ENCODE results near the gene LRRC7.

Gene LRRC7

DNA sequence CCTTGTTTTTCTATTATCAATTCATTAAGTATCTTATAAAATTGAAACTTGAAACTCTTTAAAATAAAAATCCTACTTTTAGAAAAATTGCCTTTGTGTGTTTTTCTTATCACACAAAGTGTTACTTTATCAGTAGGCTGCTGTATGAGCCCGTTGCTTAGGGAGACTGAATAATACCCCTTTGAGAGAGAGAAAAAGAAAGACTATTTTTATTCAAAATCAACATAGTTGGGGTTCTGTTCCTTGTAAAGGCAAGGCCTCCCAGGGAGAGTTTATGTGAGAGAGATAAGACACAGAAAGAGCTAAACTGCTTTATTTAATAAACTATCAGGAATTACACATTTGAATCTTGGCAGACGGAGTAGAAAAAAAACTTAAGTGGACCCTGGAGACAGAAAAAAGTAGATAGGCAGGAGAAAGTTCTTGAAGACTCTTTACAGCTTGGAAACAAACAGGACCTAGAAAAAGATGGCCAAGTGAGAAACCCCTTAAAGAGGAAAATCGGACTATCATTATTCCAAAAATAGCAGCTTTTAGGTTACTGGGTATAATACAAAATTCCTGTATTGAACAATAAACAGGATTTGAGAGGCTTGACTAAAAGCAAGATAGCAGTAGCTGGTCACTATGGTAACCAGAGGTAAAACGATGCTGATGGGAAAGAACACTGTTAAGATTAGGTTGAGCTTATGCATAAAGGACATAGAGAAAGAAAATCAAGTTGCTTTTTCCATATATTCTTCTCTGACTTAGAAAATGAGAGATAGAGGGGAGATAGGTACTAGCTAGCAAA, 170.9 kb downstream of the LRRC7 start:
- Histone ChIP-seq H3K4me1 (ENCODE audit: insufficient read depth, insufficient read length) (no peaks in the 10 kb centered on the region), H3K4me3 (ENCODE audit: insufficient read length, low read depth) (no peak overlapping the region), H3K36me3 (ENCODE audit: insufficient read depth, insufficient read length, low read length) (no peaks in the 10 kb centered on the region), H3K9ac (ENCODE audit: insufficient read length, low read depth) (no peak overlapping the region), H3K9me3 (ENCODE audit: insufficient read depth, low read length) (peaks cover 11% of the 10 kb centered on the region), H3K27me3 (ENCODE audit: insufficient read depth, insufficient read length) (no peaks in the 10 kb centered on the region)
- TF ChIP-seq SUZ12 (IDR thresholded peaks at IDR 0.05; ENCODE audit: extremely low read depth, insufficient read depth, insufficient read length) = no peak
- no peak for TF ChIP-seq ZNF274 (IDR thresholded peaks at IDR 0.05; ENCODE audit: low read depth, low read length)
- no peak for TF ChIP-seq YY1 (IDR thresholded peaks at IDR 0.05; ENCODE audit: insufficient read depth, insufficient read length)
- DNase-seq (ENCODE audit: low read depth, low spot score) = no peak

DNA sequence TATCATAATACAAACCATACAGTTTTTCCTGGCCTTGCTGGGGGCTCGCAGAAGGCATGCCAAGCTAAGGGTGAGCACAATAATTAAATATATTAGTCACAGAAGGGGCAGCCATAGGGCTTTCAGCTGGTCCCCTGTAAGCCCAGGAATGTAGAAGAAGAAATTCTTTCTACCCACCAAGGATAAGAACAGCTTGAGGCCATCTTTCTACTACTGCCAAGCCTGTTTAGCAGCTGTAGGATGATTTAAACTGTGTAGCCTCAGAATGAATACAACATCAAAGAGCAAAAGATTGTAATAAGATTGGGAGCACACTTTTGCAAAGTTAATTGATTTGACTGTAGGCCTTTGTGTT, 171.5 kb downstream of the LRRC7 start:
- no peak overlapping the region for H3K4me3 ChIP-seq (ENCODE audit: insufficient read length, low read depth)
- peaks cover 11% of the 10 kb centered on the region for H3K9me3 ChIP-seq (ENCODE audit: insufficient read depth, low read length)
- H3K27me3 ChIP-seq (ENCODE audit: insufficient read depth, insufficient read length) = no peaks in the 10 kb centered on the region
- no peak overlapping the region for H3K9ac ChIP-seq (ENCODE audit: insufficient read length, low read depth)
- no peaks in the 10 kb centered on the region for H3K4me1 ChIP-seq (ENCODE audit: insufficient read depth, insufficient read length)
- no peak for TF ChIP-seq ZNF274 (IDR thresholded peaks at IDR 0.05; ENCODE audit: low read depth, low read length)
- no peak for TF ChIP-seq YY1 (IDR thresholded peaks at IDR 0.05; ENCODE audit: insufficient read depth, insufficient read length)
- TF ChIP-seq SUZ12 (IDR thresholded peaks at IDR 0.05; ENCODE audit: extremely low read depth, insufficient read depth, insufficient read length) = no peak
- H3K36me3 ChIP-seq (ENCODE audit: insufficient read depth, insufficient read length, low read length) = no peaks in the 10 kb centered on the region
- no peak for DNase-seq (ENCODE audit: low read depth, low spot score)

DNA sequence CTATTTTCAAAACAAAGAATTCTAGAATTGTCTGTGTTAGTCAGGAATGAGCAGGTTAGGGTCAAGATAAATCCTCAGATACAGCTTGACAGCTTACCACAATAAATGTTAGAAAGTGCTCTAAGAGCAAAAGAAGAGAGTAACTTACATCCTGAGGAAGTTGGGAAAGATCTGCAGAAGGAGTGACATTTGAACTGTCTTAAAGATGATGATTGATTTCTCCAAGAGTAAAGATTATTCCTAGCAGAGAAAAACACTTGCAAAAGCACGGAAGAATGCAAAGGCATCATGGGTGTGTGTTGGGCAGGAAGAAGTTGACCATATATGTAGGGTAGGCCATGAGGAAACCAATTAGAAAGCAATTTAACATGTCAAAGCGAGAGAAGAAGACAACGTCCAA, 175.4 kb downstream of the LRRC7 start:
- DNase-seq (ENCODE audit: low read depth, low spot score) = no peak
- Histone ChIP-seq H3K9me3 (ENCODE audit: insufficient read depth, low read length) (no peaks in the 10 kb centered on the region), H3K4me3 (ENCODE audit: insufficient read length, low read depth) (no peak overlapping the region), H3K9ac (ENCODE audit: insufficient read length, low read depth) (no peak overlapping the region), H3K4me1 (ENCODE audit: insufficient read depth, insufficient read length) (no peaks in the 10 kb centered on the region), H3K27me3 (ENCODE audit: insufficient read depth, insufficient read length) (no peaks in the 10 kb centered on the region), H3K36me3 (ENCODE audit: insufficient read depth, insufficient read length, low read length) (no peaks in the 10 kb centered on the region)
- TF ChIP-seq SUZ12 (IDR thresholded peaks at IDR 0.05; ENCODE audit: extremely low read depth, insufficient read depth, insufficient read length) (no peak), YY1 (IDR thresholded peaks at IDR 0.05; ENCODE audit: insufficient read depth, insufficient read length) (no peak), ZNF274 (IDR thresholded peaks at IDR 0.05; ENCODE audit: low read depth, low read length) (no peak)

DNA sequence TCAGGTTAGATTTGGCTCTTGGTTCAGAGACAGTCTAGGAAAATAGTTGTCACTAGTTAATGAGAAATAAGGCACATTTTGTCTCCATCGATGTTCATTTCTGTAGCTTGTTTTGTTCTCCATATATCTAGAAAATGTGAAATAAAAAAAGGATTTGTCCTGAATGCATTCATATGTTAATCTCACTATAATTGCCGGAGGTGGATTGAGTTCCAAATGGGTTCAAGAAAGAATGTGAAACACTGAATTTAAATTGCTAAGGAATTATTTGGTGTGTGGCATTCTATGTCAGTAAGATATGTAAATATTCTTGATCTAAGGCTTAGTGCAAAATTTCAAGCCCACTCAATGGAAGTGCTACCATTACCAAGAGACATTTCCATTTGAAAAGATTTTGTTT, 176.7 kb downstream of the LRRC7 start:
- H3K27me3 ChIP-seq (ENCODE audit: insufficient read depth, insufficient read length) = no peaks in the 10 kb centered on the region
- no peaks in the 10 kb centered on the region for H3K4me1 ChIP-seq (ENCODE audit: insufficient read depth, insufficient read length)
- no peak overlapping the region for H3K9ac ChIP-seq (ENCODE audit: insufficient read length, low read depth)
- H3K4me3 ChIP-seq (ENCODE audit: insufficient read length, low read depth) = no peak overlapping the region
- no peaks in the 10 kb centered on the region for H3K36me3 ChIP-seq (ENCODE audit: insufficient read depth, insufficient read length, low read length)
- DNase-seq (ENCODE audit: low read depth, low spot score) = no peak
- TF ChIP-seq ZNF274 (IDR thresholded peaks at IDR 0.05; ENCODE audit: low read depth, low read length) (no peak), YY1 (IDR thresholded peaks at IDR 0.05; ENCODE audit: insufficient read depth, insufficient read length) (no peak), SUZ12 (IDR thresholded peaks at IDR 0.05; ENCODE audit: extremely low read depth, insufficient read depth, insufficient read length) (no peak)
- H3K9me3 ChIP-seq (ENCODE audit: insufficient read depth, low read length) = no peaks in the 10 kb centered on the region

DNA sequence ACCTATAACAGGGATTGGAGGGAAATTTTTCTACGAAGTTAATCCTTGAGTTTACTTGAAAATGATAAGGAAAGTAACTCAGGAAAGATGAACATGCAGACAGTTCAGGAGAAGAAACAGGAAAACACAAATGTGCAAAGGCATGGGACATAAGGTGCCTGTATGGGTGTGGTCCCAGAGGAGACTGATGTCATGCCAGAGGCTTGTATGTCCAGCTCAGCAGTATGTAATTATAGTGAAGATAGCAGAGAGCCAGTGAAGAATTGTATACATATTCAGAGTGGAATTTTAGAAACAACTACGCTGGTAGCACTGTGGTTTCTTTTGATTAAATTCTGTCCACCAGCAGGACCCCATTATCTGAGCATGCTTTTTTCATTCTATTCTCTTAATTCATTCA, 179.5 kb downstream of the LRRC7 start:
- TF ChIP-seq YY1 (IDR thresholded peaks at IDR 0.05; ENCODE audit: insufficient read depth, insufficient read length) (no peak), ZNF274 (IDR thresholded peaks at IDR 0.05; ENCODE audit: low read depth, low read length) (no peak), SUZ12 (IDR thresholded peaks at IDR 0.05; ENCODE audit: extremely low read depth, insufficient read depth, insufficient read length) (no peak)
- Histone ChIP-seq H3K9ac (ENCODE audit: insufficient read length, low read depth) (no peak overlapping the region), H3K4me3 (ENCODE audit: insufficient read length, low read depth) (no peak overlapping the region), H3K36me3 (ENCODE audit: insufficient read depth, insufficient read length, low read length) (no peaks in the 10 kb centered on the region), H3K4me1 (ENCODE audit: insufficient read depth, insufficient read length) (no peaks in the 10 kb centered on the region), H3K9me3 (ENCODE audit: insufficient read depth, low read length) (no peaks in the 10 kb centered on the region), H3K27me3 (ENCODE audit: insufficient read depth, insufficient read length) (no peaks in the 10 kb centered on the region)
- DNase-seq (ENCODE audit: low read depth, low spot score) = no peak

DNA sequence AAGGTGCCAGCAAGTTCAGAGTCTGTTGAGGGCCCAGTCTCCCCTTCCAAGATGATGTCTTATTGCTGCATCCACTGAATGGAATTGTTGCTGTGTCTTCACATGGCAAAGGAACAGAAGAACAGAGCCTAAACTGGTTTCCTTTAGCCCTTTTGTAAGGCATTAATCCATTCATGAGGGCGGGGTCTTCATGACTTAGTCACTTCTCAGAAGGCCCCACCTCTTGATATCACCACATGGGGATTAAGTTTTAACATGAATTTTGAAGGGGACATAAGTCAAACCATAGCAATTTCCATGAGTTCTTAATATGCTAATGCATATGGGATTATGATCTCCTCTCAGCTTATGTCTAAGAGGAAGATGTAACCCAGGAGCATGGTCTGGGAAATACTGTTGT, 182.9 kb downstream of the LRRC7 start:
- no peaks in the 10 kb centered on the region for H3K9me3 ChIP-seq (ENCODE audit: insufficient read depth, low read length)
- no peaks in the 10 kb centered on the region for H3K4me1 ChIP-seq (ENCODE audit: insufficient read depth, insufficient read length)
- no peak overlapping the region for H3K9ac ChIP-seq (ENCODE audit: insufficient read length, low read depth)
- no peaks in the 10 kb centered on the region for H3K36me3 ChIP-seq (ENCODE audit: insufficient read depth, insufficient read length, low read length)
- H3K4me3 ChIP-seq (ENCODE audit: insufficient read length, low read depth) = no peak overlapping the region
- DNase-seq (ENCODE audit: low read depth, low spot score) = no peak
- no peaks in the 10 kb centered on the region for H3K27me3 ChIP-seq (ENCODE audit: insufficient read depth, insufficient read length)
- TF ChIP-seq ZNF274 (IDR thresholded peaks at IDR 0.05; ENCODE audit: low read depth, low read length) (no peak), SUZ12 (IDR thresholded peaks at IDR 0.05; ENCODE audit: extremely low read depth, insufficient read depth, insufficient read length) (no peak), YY1 (IDR thresholded peaks at IDR 0.05; ENCODE audit: insufficient read depth, insufficient read length) (no peak)

DNA sequence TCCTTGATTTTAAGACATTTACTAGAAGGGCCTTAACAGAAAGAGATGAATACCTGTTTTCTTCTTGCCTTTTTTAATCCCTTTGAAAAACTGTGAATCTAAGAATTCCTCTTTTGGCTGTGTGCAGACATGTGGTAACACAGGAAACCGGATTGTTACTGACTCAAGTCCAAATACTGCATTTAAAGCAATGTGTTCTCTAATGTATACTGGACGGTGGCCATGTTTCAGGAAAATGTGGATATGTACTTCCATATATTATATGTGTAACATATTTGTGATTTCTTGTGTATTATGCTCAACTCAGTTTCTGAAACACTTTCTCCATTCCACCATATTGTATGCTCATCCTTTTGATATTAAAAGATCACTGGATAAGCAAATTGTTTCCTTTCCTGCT, 185.1 kb downstream of the LRRC7 start:
- Histone ChIP-seq H3K27me3 (ENCODE audit: insufficient read depth, insufficient read length) (no peaks in the 10 kb centered on the region), H3K9ac (ENCODE audit: insufficient read length, low read depth) (no peak overlapping the region), H3K4me3 (ENCODE audit: insufficient read length, low read depth) (no peak overlapping the region), H3K4me1 (ENCODE audit: insufficient read depth, insufficient read length) (no peaks in the 10 kb centered on the region), H3K36me3 (ENCODE audit: insufficient read depth, insufficient read length, low read length) (no peaks in the 10 kb centered on the region), H3K9me3 (ENCODE audit: insufficient read depth, low read length) (no peaks in the 10 kb centered on the region)
- TF ChIP-seq YY1 (IDR thresholded peaks at IDR 0.05; ENCODE audit: insufficient read depth, insufficient read length) = no peak
- TF ChIP-seq SUZ12 (IDR thresholded peaks at IDR 0.05; ENCODE audit: extremely low read depth, insufficient read depth, insufficient read length) = no peak
- no peak for TF ChIP-seq ZNF274 (IDR thresholded peaks at IDR 0.05; ENCODE audit: low read depth, low read length)
- DNase-seq (ENCODE audit: low read depth, low spot score) = no peak
